Measurements from ENCODE around the gene TK2.
"Not testable (repeated sequence)": the region's sequence is repeated elsewhere in the genome, so short reads cannot be mapped to it uniquely, and the experiment has no call there.

Gene TK2

DNA sequence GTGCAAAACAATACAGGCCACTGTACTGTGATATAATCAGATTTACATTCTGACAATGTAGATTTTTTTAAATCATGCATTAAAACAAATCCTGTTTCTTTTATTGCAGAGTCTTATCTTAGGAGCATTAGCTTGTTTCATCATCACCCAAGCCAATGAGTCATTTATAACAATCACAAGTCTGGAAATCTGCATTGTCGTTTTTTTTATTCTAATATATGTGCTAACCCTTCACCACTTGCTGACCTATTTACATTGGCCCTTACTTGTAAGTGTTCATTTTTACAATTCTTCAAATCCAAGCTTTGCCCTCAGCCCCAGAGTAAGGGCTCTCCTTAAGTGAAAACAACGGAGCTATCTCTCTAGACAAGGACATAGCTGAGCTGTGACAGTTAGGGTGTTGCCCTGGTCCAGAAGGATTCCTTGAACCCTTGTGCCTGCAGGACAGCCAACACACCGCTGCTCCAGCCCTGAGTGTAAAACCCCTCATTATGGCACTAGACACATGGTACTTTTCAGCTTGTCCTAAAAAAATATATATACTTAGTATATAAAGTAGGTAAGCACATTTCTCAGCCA lies 20.0 kb upstream of the TK2 start:
- DNase-seq: no peak

DNA sequence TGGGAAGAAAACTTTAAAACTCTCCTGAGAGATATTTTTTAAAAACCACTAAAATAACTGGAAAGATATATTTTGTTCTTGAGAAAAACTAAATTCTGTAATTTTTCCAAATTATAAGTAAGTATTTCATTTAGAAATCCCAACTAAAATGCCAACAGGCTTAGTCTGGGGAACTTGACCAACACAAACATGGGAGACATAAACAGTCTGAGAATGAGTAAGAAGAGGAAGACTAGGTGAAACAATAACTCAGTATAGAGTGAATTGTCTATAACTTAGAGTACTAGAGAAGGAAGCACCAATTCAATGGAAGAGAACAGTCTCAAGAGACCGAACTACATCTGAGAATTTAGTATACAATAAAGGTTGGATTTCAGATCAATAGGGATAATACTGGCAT lies 19.2 kb upstream of the TK2 start:
- no peak for DNase-seq

DNA sequence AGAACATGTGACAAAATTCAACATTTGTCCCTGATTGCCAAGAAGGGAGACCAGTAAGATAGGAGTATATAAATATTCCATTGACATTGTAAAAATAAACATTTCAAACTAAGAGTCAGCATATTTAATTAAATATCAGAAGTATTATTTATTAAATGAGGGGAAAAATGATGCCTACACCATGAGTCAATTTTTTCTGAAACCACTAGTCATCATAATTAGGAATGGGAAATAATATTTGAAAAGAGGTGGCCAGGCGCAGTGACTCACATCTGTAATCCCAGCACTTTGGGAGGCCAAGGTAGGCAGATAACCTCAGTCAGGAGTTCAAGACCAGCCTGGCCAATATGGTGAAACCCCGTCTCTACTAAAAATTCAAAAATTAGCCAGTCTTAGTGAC lies 18.4 kb upstream of the TK2 start:
- no peak for DNase-seq

GRCh38 chr16:66567270-66567669 lies 17.3 kb upstream of the TK2 start:
- not testable (repeated sequence) for DNase-seq

DNA sequence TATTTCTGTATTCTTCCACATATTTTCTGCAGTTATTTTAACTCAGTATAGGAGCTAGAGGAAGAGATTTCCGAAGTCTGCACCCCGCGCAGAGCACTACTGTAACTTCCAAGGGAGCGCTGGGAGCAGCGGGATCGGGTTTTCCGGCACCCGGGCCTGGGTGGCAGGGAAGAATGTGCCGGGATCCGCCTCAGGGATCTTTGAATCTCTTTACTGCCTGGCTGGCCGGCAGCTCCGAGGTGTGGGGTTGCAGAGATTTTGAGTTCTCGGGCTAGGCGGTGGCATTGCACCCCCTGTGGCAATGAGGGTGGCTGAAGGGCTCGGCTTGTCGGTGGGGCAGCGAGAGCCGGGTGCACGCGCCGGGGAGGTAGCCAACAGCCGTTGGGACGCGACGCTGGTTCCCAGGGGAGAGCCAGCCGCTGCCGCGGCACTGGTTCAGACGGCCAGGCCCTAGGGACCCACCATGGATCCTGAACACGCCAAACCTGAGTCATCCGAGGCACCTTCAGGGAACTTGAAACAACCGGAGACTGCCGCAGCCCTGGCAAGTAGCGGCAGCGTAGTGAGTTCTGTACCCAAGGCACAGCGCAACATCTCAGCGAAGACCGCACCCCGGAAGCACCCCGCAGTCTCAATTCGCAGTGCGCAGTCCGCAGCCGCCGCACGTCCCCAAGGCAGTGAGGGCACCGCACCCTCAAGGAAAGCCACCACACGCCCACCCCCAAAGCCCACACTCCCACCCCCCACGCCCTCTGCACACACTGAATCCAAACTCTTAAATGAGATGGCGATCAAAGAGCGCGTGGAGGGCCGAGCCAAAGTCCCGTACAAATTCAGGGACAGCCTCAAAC lies 16.4 kb upstream of the TK2 start, which contains the start of gene CMTM1:
TSS of gene CMTM1 (plus strand) at position 389 of the 851 bp plus-strand sequence. CDS start at position 464, 75 bp downstream.
- DNase-seq: no peak

DNA sequence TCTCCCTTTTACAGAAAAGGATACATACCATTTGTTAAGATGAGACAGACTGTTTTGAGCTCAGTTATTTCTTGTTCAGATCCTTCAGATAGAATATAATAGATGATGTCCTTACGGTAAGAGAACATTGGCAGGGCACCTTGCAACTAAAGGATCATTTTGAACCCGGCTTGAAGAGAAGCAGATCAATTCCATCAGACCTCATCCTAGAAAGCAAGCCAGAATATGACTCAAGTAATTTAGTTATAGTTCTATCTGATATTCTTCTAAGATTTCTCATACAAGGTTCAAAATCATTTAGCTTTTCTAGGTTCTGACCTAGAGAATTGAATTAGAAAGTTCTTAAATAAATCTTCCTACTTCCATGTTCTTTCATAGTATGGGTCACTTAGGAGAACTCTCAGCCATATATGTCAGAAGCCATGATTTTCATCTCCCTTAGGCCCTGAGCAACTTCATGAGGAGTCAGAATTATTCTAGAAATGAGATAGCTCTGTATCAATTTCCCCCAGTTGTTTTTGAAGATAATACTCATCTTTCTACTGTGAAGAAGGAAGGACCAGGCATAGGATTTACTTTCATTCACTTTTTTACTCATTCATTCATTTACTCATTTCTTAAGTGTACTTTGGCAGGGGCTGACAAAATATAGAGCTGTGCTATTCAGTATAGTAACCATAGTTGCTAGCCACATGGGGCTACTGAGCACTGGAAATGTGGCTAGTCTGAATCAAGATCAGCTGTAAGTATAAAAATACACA lies 13.8 kb upstream of the TK2 start:
- DNase-seq: no peak

DNA sequence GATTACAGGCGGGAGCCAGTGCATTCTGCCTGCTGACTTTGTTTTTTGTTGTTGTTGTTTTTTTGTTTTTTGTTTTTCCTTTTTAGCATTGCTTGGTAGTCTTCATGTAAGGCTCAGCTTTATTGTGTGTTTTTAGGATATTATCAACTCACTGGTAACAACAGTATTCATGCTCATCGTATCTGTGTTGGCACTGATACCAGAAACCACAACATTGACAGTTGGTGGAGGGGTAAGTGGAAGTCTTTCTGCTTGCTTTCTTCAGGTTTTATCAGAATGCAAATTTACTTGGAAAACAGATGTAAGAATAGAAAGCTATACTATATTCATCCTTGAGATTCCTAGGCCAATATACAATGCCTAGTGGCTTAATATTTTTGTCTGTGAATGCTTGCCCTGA lies 13.1 kb upstream of the TK2 start:
- no peak for DNase-seq

DNA sequence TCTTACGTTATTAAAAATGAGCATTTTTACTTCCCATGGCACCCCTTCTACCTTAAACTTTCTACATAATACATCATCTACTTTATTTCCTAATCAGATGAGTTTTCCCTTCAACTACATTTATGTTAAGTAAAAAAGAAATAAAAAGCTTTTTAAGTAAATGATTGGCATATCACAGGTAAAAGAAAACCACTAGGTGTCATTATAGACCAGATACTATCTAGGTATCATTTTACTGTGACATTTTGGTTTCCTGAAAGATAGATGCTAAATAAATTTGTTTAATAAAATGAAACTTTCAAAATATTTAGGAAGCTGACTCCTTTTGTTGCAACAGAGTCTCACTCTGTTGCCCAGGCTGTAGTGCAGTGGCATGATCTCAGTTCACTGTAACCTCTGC lies 12.5 kb upstream of the TK2 start:
- DNase-seq: no peak

DNA sequence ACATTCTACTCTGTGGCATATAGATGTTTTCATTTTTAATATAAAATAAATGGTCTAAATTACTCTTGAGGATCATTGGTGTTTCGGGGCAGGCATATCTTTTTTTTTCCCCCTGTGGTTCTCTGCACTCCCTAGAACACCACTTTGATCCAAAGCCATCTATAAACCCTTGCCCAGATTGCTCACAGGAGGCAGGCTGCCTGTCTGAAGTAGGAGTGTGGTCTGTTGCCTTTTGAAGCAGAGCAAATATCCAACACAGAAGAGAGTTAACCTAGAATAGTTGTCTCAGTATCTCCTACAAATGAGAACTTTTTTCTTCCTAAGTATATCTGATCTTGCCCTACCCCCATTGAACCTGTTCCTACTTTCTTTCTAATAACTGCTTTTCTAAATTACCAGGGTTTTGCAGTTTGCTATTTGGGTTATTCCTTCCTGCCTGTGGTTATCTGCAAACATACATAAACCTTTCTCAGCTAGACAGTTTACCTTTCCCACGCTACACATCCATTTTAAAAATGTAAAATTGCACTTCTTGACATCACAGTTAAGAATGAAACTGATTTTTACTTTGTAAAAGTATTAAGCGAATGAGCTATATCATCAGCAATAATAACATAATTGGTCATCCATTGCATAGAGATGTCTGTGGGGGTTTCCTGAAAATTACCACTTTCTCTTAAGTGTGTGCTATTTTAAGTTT lies 11.6 kb upstream of the TK2 start:
- DNase-seq: no peak

GRCh38 chr16:66560107-66560506 lies 10.2 kb upstream of the TK2 start:
- DNase-seq: no peak

DNA sequence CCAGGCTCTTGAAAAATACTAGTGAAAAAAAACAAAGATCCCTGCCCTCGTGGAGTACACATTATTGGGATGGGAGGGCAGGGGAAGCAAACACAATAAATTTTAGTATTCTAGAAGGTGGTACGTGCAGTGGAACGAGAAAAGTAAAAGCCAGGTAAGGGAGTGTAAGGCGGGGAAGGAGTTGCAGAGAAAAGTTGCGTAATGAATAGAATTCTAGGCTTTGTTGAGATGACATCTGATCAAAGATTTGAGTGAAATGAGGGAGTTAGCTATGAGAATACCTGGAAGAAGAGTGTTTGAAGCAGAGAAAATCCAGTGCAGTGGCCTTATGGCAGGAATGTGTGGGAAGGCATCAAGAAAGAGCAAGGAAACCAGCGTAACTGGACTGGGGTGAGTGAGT lies 4.6 kb upstream of the TK2 start:
- no peak for DNase-seq

- DNase-seq: no peak
Observed at GRCh38 chr16:66554021-66554420, 4.1 kb upstream of the TK2 start.

GRCh38 chr16:66553223-66553622 lies 3.3 kb upstream of the TK2 start:
- no peak for DNase-seq

DNA sequence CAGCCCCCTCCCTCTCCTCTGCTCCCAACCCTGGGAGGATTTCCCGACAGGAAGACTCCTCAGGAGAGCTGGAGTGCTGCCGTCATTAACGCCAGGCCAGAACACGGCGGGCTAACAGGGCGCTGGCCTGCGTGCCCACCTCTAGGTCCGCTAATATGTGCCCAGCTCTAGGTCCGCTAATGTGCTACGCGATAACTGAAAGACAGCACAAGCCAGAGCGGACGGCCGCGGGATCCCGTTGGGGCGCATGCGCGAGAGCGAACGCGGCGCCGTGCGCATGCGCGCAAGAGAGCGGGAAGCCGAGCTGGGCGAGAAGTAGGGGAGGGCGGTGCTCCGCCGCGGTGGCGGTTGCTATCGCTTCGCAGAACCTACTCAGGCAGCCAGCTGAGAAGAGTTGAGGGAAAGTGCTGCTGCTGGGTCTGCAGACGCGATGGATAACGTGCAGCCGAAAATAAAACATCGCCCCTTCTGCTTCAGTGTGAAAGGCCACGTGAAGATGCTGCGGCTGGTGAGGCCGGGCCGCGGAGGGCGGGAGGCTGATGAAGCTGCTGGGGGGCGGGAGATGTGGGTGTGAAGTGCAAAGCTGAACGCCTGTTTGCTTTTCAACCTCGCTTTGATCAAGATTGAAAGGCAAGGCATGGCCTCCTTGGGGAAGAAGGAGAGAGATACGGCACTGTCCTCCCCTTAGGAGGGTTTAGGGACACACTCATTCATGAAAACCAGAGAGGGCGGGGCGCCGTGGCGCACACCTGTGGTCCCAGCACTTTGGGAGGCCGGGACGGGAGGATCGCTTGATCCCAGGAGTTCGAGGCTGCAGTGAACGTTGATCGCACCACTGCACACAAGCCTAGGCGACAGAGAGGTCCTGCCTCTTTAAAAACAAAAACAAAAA lies 2.6 kb upstream of the TK2 start, which contains the start of gene CKLF:
TSS of gene CKLF (plus strand) at position 291 of the 892 bp plus-strand sequence. CDS start at position 431, 140 bp downstream.
- DNase-seq: peak; percentile 70 to 90

DNA sequence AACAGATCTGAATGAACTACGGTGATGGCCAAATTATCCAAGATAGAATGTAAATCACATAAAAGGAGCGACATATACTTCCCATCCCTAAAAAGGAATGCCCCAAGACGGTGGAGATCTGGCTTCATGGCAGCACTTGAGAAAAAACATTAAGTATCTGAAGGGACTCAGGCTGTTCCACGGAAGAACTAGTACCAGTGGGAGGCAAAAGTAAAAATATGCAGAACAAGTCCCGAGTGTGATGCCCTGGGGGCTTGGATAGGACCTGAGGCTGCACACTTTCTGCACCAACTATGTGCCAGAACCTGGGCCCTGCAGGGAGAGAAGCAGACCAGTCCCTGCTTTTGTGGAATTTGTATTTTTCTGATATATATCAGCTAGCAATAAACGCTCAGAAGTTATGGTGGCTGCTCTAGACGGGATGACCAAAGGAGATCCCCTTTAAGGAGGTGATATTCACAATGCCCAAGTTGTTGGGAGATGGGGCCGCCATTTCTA lies 1.9 kb upstream of the TK2 start:
- DNase-seq: no peak

DNA sequence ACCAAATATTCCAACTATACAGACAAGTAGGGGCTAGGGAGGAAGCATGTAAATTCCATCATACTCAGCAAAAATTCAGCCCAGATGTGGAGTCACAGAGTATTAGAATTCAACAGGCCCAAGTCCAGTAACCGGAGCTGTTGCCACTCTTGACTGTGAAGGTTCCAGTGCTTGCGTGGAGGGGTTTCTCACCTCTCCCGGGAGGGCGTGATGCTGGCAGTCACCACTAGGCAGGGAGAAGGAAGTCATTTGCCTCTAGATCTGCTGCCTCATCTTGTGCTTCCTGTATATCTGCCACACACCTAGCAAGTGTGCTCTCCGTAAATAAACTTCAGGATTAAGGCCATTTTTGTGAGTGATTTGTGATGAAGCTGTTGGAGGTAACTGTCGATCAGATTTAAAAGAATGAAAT lies 1.4 kb upstream of the TK2 start:
- DNase-seq: peak in 1 of 2 experiments; percentile 13

GRCh38 chr16:66548868-66549267 lies 1.1 kb downstream of the TK2 start:
- DNase-seq: no peak

DNA sequence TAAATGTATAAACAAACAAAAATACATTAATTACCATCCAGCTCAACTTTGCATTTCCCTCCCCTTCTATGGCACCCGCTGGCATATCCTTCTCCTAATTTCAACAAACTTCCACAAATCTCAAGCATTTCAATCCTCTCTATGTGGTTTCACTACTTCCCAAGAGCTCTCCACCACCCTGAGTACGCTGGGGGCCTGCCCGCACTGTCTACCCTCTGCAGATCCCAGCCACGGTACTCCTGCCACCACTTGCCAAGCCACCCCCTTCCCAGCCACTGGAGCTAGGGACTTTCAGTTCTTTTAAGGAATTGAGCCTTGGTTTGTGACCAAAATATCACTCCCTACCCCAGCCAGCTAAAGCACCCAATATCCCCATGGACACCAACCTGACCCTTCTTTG lies 1.9 kb downstream of the TK2 start:
- DNase-seq: no peak

DNA sequence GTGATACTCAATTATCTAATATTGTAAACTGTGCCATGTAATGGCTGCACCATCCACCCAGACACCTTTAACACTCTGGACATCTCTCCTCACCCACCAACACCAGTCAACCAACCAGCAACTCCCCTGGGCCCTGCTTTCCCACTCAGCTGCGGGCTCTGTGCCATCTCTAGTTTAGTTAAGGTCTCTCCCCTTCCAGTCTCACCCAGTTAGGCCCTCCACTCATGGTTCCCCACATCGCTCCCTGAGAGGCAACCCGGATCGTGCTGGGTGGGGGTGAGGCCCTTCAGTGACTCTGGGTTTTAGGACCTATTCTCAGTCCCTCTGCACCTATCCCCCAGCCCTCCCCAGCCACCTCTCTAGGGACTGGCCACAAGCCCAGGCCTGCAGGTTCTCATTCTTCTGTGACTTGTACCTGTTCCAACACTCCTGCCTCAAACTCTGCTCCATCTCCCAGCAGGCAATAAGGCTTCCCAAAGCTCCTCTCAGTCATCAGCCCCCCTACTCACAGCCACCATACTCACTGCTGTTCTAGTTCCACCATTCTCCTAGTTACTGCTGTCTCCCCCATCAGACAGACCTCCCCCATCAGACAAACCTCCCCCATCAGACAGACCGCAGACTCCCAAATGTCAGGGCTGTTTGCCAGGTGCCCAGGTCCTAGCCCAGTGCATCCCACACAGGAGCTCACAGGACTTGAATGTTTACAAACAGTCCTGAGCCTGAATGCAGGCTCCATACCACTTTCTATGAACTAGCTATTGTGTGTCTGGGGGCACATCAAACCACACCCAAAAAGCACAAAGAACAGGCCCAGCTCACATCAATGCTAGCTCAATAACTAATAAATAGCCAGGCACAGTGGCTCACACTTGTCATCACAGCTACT lies 2.6 kb downstream of the TK2 start:
- DNase-seq: no peak

GRCh38 chr16:66544016-66544757 lies 5.7 kb downstream of the TK2 start:
- DNase-seq: no peak
